WTC11 (cell line): ENCODE measurements around the gene TEAD1. TPM values are rescaled to one million over a fixed set of nuclear protein-coding genes. Genes with fewer than 3 reads are reported as not detected.

Experiments used
- ATAC-seq: fragments of 200-7000 bp; cut with Tn5 transposase; 2 replicates; pipeline ENCODE4 v1.10.0; 2021; ENCODE audit warnings: mild to moderate bottlenecking, moderate library complexity
- CTCF ChIA-PET: fragments of 300-600 bp; sonication (Branson Sonifier 250); formaldehyde crosslinking; loops from one replicate; lab custom pipeline; 2021; ENCODE audit warnings: antibody characterized with exemption; lab: Charles Lee
- POLR2A ChIA-PET: fragments of 350-600 bp; sonication (Branson Sonifier 250); formaldehyde crosslinking; loops from one replicate; lab custom pipeline; 2021; ENCODE audit warnings: antibody characterized with exemption; lab: Charles Lee
- DNase-seq: peaks from one replicate; pipeline ENCODE4 v3.0.0; 2021; ENCODE audit warnings: low spot score
- H3K27ac Mint-ChIP-seq: 2 replicates; pipeline ENCODE4 v1.8.0; 2021; ENCODE audit warnings: mixed read lengths
- H3K27me3 Mint-ChIP-seq: 2 replicates; pipeline ENCODE4 v1.8.0; 2021; ENCODE audit warnings: low read depth, mild to moderate bottlenecking, moderate library complexity, mixed read lengths
- H3K36me3 Mint-ChIP-seq: 2 replicates; pipeline ENCODE4 v1.8.0; 2021; ENCODE audit warnings: mixed read lengths
- H3K4me1 Mint-ChIP-seq: 2 replicates; pipeline ENCODE4 v1.8.0; 2022; ENCODE audit warnings: mixed read lengths
- H3K4me3 Mint-ChIP-seq: 2 replicates; pipeline ENCODE4 v1.8.0; 2021; ENCODE audit warnings: mild to moderate bottlenecking, moderate library complexity, mixed read lengths
- H3K9me3 Mint-ChIP-seq: 2 replicates; pipeline ENCODE4 v1.8.0; 2021; ENCODE audit warnings: mixed read lengths
- ARID4B ChIP-seq: sonication (generic); formaldehyde crosslinking; IDR thresholded peaks from 2 replicates; pipeline ENCODE4 v1.8.0; 2023; ENCODE audit warnings: missing genetic modification reagents, mild to moderate bottlenecking, borderline replicate concordance
- ATF1 ChIP-seq: sonication (generic); formaldehyde crosslinking; IDR thresholded peaks from 2 replicates; pipeline ENCODE4 v1.8.1; 2023; ENCODE audit warnings: mild to moderate bottlenecking, moderate library complexity, missing genetic modification reagents
- CBFB ChIP-seq: sonication (generic); formaldehyde crosslinking; IDR thresholded peaks from 2 replicates; pipeline ENCODE4 v1.8.1; 2022; ENCODE audit warnings: mild to moderate bottlenecking, low read depth, missing genetic modification reagents
- CREB1 ChIP-seq: sonication (generic); formaldehyde crosslinking; IDR thresholded peaks from 2 replicates; pipeline ENCODE4 v1.8.0; 2023; ENCODE audit warnings: mild to moderate bottlenecking, missing genetic modification reagents
- CTCF ChIP-seq: fragments of 200-600 bp; IDR thresholded peaks from 2 replicates; pipeline ENCODE4 v1.8.0; 2022; ENCODE audit warnings: antibody characterized with exemption
- E2F4 ChIP-seq: sonication (generic); formaldehyde crosslinking; IDR thresholded peaks from 2 replicates; pipeline ENCODE4 v1.8.1; 2022; ENCODE audit warnings: low read depth, mild to moderate bottlenecking, moderate library complexity, missing genetic modification reagents, borderline replicate concordance
- ESRRA ChIP-seq: sonication (generic); formaldehyde crosslinking; IDR thresholded peaks from 2 replicates; pipeline ENCODE4 v1.8.1; 2022; ENCODE audit warnings: mild to moderate bottlenecking, missing genetic modification reagents, borderline replicate concordance
- FOXP4 ChIP-seq: sonication (generic); formaldehyde crosslinking; IDR thresholded peaks from 2 replicates; pipeline ENCODE4 v1.8.0; 2022; ENCODE audit warnings: mild to moderate bottlenecking, missing genetic modification reagents
- GRHL2 ChIP-seq: fragments of 250-450 bp; sonication (Bioruptor Pico); IDR thresholded peaks from 2 replicates; pipeline ENCODE4 v1.8.0; 2022; ENCODE audit warnings: mild to moderate bottlenecking, moderate library complexity; ENCODE audit not compliant: insufficient replicate concordance, severe bottlenecking
- MYBL2 ChIP-seq: sonication (generic); formaldehyde crosslinking; IDR thresholded peaks from 2 replicates; pipeline ENCODE4 v1.8.1; 2023; ENCODE audit warnings: mild to moderate bottlenecking, moderate library complexity, missing genetic modification reagents
- NFATC4 ChIP-seq: fragments of 250-450 bp; sonication (Bioruptor Pico); IDR thresholded peaks from 2 replicates; pipeline ENCODE4 v1.9.0; 2021; ENCODE audit warnings: mild to moderate bottlenecking
- PRRX2 ChIP-seq: fragments of 250-450 bp; sonication (Bioruptor Pico); IDR thresholded peaks from 2 replicates; pipeline ENCODE4 v1.8.0; 2021; ENCODE audit warnings: mild to moderate bottlenecking
- RORB ChIP-seq: fragments of 250-450 bp; sonication (Bioruptor Pico); IDR thresholded peaks from 2 replicates; pipeline ENCODE4 v1.9.0; 2021; ENCODE audit warnings: mild to moderate bottlenecking
- TP53 ChIP-seq: sonication (generic); formaldehyde crosslinking; IDR thresholded peaks from 2 replicates; pipeline ENCODE4 v1.8.1; 2023; ENCODE audit warnings: mild to moderate bottlenecking, missing genetic modification reagents
- ZMAT4 ChIP-seq: fragments of 250-450 bp; sonication (Bioruptor Pico); IDR thresholded peaks from 2 replicates; pipeline ENCODE4 v1.9.0; 2021; ENCODE audit warnings: mild to moderate bottlenecking
- ZNF138 ChIP-seq: sonication (generic); formaldehyde crosslinking; conservative IDR thresholded peaks from 2 replicates; pipeline ENCODE4 v1.8.1; 2022; ENCODE audit warnings: mild to moderate bottlenecking, moderate library complexity, missing genetic modification reagents
- ZNF317 ChIP-seq: sonication (generic); formaldehyde crosslinking; IDR thresholded peaks from 2 replicates; pipeline ENCODE4 v1.8.1; 2023; ENCODE audit warnings: low read depth, mild to moderate bottlenecking, moderate library complexity, missing genetic modification reagents, borderline replicate concordance
- ZNF416 ChIP-seq: fragments of 250-450 bp; sonication (Bioruptor Pico); IDR thresholded peaks from 2 replicates; pipeline ENCODE4 v1.9.0; 2021; ENCODE audit warnings: mild to moderate bottlenecking, inconsistent platforms
- total RNA-seq: library from RNA; stranded (reverse); gene quantifications from 3 replicates; pipeline ENCODE4 v1.2.3, GENCODE V29; 2021
- TF ChIP-seq, protein P1 (sequence below): sonication (generic); formaldehyde crosslinking; IDR thresholded peaks from 2 replicates; pipeline ENCODE4 v1.8.1; 2023; ENCODE audit warnings: mild to moderate bottlenecking, missing genetic modification reagents, moderate library complexity
- TF ChIP-seq, protein P2 (sequence below): fragments of 250-450 bp; sonication (Bioruptor Pico); IDR thresholded peaks from 2 replicates; pipeline ENCODE4 v1.9.0; 2021; ENCODE audit warnings: moderate library complexity, mild to moderate bottlenecking, inconsistent platforms, borderline replicate concordance
- TF ChIP-seq, protein P3 (sequence below): sonication (generic); formaldehyde crosslinking; IDR thresholded peaks from 2 replicates; pipeline ENCODE4 v1.8.1; 2023; ENCODE audit warnings: mild to moderate bottlenecking, missing genetic modification reagents, moderate library complexity

Gene TEAD1
- total RNA-seq, 1 experiment from 2014 or later: 79.9 TPM

DNA sequence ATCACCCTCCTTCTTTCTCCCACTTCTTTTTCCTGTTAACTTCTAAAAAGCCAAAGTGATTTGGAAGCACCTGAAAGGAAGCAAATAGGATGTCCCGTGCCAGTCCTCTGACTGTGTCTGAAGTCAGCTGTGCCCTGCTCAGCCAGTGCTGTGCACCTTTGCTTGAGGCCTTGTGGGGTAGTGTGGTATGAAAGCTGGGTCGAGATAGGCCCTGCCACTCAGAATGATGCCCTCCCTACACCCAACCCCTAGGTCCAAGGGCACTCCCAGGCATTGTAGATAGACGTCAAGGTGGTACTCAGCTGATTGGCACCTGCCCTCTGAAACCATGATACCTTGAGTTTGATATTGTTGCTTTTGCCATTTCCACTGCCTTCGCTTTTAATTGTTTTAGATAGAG, 251.3 kb downstream of the TEAD1 start (continued):
- TF ChIP-seq E2F4 (CRISPR knock-in tag): no peak

DNA sequence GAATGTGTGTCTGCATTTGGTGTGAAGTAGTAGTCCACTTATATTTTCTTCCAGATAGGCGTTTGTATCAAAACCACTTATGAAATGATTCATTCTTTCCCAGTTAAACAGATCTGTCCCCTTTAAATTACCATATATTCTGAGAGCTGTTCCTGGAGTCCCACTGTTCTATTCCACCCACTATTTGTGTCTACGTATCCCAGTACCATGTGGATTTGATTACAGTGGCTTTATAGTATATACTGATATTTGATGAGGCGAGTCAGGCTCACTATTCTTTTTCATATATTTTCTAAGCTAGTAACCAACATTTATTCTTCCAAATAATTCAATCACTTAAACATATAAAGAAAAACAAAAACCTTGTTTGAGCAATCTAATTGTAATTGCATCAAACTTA, 253.0 kb downstream of the TEAD1 start:
- Mint-ChIP-seq H3K4me3 (no peak overlapping the region), H3K27me3 (no peaks in the 10 kb centered on the region), H3K4me1 (peaks cover 14% of the 10 kb centered on the region), H3K27ac (no peak overlapping the region), H3K9me3 (no peaks in the 10 kb centered on the region), H3K36me3 (peaks cover 15% of the 10 kb centered on the region)
- no peak for TF ChIP-seq ZNF317 (CRISPR knock-in tag)
- no peak for TF ChIP-seq CTCF
- TF ChIP-seq, protein P1, sequence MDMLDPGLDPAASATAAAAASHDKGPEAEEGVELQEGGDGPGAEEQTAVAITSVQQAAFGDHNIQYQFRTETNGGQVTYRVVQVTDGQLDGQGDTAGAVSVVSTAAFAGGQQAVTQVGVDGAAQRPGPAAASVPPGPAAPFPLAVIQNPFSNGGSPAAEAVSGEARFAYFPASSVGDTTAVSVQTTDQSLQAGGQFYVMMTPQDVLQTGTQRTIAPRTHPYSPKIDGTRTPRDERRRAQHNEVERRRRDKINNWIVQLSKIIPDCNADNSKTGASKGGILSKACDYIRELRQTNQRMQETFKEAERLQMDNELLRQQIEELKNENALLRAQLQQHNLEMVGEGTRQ (CRISPR knock-in tag): no peak
- no peak for TF ChIP-seq ZNF416 (CRISPR knock-in tag)
- TF ChIP-seq, protein P2, sequence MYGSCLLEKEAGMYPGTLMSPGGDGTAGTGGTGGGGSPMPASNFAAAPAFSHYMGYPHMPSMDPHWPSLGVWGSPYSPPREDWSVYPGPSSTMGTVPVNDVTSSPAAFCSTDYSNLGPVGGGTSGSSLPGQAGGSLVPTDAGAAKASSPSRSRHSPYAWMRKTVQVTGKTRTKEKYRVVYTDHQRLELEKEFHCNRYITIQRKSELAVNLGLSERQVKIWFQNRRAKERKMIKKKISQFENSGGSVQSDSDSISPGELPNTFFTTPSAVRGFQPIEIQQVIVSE (CRISPR knock-in tag): no peak
- TF ChIP-seq ZNF138 (CRISPR knock-in tag): no peak
- no peak for TF ChIP-seq CREB1 (CRISPR knock-in tag)
- no peak for TF ChIP-seq FOXP4 (CRISPR knock-in tag)
- TF ChIP-seq CBFB: no peak
- no peak for TF ChIP-seq PRRX2
- TF ChIP-seq ESRRA (CRISPR knock-in tag): no peak
- no peak for TF ChIP-seq TP53 (CRISPR knock-in tag)
- ATAC-seq (no peak), DNase-seq (no peak)
- ChIA-PET CTCF (interaction anchor here (1.4 kb wide), 1 partner anchor 13 kb away, joined by 12 read pairs; no protein-coding TSS in a partner anchor), POLR2A (no interaction called here)

DNA sequence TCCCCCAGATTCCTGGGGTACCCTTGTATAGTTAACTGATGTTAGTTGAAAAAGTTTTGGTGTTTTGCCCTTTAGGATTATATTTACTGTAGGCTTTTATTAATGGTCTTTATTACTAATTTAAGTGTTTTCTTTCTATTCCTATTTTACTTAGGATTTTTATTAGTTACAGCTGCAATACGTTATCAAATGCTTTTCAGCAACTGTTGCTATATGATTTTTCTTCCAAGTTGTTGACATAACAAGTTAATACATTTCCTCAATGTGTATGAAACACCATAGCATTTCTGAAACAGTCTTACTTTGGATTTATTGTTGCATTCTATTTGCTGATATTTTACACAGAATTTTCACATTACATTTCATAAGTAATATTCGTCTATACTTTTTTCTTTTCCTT, 253.7 kb downstream of the TEAD1 start:
- H3K9me3 Mint-ChIP-seq: no peaks in the 10 kb centered on the region
- H3K4me3 Mint-ChIP-seq: no peak overlapping the region
- DNase-seq: no peak
- peaks cover 16% of the 10 kb centered on the region for H3K36me3 Mint-ChIP-seq
- H3K27me3 Mint-ChIP-seq: no peaks in the 10 kb centered on the region
- ChIA-PET POLR2A (no interaction called here), CTCF (interaction anchor here (4.6 kb wide), 1 partner anchor 14 kb away, joined by 33 read pairs; no protein-coding TSS in a partner anchor)
- ATAC-seq: no peak
- no peak overlapping the region for H3K27ac Mint-ChIP-seq
- H3K4me1 Mint-ChIP-seq: peaks cover 14% of the 10 kb centered on the region
- TF ChIP-seq ATF1: no peak
- no peak for TF ChIP-seq MYBL2
- TF ChIP-seq ARID4B (CRISPR knock-in tag): no peak
- TF ChIP-seq GRHL2: no peak
- TF ChIP-seq ZNF138 (CRISPR knock-in tag): no peak
- TF ChIP-seq ZMAT4 (CRISPR knock-in tag): no peak
- TF ChIP-seq, protein P2 (CRISPR knock-in tag): no peak
- TF ChIP-seq, protein P3, sequence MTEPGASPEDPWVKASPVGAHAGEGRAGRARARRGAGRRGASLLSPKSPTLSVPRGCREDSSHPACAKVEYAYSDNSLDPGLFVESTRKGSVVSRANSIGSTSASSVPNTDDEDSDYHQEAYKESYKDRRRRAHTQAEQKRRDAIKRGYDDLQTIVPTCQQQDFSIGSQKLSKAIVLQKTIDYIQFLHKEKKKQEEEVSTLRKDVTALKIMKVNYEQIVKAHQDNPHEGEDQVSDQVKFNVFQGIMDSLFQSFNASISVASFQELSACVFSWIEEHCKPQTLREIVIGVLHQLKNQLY (CRISPR knock-in tag): no peak
- no peak for TF ChIP-seq NFATC4 (CRISPR knock-in tag)
- TF ChIP-seq RORB: no peak
